Activated T-cell treated with anti-CD3 and anti-CD28 coated beads for 24 hours (primary cell): ENCODE results near the gene DUSP10.
A peak's percentile ranks its signal among the peaks of the same experiment; 100 is the strongest.

ENCODE experiments used
- DNase-seq: peaks from one replicate; pipeline ENCODE4 v3.0.0-alpha.2; 2020; ENCODE audit warnings: low read depth

The DUSP10 gene

DNA sequence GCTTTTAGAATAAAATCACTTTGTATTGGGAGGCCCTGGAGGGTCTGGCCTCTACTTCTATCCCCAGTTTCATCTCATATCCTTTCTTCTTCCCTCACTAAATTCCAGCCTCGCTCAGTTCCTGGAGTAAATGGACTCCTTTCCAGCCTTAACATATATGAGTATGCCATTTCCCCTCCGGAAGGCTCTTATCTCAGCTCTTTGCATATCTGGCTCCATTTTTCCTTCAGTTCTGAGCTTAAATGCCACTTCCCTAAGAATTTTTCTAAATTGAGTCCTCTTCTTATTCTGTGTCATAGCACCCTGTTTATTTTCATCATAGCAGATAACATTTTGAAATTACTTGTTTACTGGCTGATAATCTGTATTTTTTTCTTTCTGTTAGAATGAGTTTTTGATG is 20.2 kb upstream of the DUSP10 start:
- DNase-seq = no peak

DNA sequence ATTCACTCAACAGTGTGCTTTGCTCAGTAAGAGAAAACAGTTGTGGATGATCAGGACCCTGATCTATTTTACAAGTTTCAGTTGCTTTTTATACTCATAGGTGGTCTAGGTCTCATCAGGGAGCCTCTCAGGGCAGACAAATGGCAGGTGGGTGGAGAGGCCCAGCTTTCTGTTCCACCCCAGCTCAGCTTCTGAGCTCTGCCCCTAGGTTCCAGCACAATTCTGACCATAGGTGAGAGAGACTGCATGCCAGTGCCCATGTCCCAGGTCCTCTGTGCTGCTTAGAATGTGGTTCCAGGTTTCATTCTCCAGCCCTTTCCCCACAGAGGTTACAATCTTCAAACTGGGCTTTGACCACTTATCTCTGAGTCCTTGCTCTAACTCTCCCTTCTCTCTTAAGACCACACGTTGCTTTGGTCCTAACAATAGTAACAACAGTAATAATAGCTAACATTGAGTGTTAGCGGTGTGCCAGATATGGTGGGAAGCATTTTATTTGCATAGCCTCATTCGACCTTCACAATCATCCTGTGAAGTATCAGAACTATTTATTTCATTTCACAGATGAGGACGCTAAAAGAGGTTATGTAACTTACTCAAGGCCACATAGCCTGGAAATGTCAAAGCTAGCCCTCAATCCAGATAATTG is 19.6 kb upstream of the DUSP10 start:
- DNase-seq = no peak

DNA sequence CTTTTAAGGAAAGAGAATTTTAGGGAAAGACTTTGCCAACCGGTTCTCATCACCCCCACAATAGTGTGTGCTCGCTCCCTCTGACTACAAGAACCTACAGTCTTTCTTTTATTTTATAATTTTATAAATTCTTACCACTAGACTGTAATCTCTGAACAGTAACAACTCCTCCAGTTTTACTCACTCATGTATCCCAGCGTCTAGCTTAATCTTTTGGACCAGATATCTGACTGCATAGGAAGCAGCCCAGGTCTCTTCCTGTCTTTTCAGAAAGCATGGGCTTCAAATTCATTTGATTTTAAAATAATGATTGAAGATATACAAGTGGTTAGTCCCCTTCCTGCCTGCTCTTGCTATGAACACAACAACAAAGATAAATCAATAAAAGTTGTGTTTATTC is 19.0 kb upstream of the DUSP10 start:
- no peak for DNase-seq

DNA sequence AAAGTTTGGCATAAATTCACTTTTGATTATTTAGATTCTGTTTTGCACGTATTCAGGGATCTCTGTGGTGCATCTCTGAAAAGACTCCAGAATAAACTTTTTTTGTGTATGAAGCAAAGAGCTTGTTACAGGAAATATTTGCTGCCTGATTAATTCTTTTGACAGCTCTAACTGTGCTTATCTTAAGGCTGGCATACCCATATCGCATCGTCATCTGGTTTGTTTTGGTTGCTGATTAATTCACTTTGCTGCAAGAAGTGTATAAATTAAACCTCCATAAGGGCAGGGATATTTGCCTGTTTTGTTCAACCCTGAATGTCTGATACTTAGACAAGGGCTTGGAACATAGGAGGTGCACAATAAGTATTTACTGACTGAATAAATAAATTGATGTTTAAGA is 17.5 kb upstream of the DUSP10 start:
- DNase-seq = no peak

DNA sequence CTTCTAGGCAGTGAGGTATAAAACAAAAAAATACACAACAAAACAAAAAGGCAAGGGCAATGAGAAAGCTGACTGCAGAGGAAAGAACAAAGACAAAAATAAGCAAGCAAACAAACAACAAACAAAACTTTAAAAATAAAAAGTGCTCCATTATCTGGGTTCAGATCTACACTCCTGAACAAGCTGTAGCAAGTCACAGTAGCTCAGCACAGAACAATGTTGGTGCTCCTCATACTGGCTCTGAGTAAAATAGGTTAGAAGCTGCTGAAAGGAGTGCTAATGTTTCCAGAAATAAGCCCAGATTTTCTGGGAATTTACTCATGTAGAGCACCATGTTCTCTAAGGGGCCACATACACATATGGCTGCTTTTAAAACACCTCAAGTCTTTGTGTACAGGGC is 16.6 kb upstream of the DUSP10 start:
- no peak for DNase-seq

DNA sequence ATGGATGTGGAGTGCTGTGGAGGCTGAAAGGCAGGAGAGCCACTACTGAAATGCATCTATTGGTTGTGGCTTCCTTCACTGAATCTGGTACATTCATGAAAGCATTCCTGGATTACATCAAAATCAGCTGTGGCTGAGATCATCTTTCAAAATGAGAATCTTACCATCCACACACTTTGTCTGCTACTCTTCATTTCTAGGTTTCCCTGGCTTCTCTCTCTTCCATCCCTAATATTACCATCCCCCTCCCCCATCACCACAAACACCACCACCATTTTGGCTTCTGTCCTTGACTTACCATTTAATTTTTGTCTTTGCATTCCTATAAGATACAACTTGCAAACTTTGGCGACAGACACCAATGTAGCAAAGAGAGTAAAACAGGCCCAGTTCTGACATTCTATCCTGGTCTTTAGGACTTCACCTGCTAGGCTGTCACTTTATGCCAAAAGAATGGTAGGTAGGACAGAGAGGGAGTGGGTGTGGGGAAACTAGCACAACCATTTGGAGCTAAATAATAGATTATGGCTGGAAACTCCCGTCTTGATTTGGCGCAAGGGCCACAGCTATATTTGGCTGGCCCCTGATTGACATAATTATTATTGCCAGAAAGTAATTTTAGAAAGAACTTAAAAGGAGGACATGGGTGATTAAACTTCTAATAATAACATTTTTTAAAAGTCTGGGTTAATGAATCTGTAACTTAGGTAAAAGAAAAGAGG is 15.1 kb upstream of the DUSP10 start:
- no peak for DNase-seq

DNA sequence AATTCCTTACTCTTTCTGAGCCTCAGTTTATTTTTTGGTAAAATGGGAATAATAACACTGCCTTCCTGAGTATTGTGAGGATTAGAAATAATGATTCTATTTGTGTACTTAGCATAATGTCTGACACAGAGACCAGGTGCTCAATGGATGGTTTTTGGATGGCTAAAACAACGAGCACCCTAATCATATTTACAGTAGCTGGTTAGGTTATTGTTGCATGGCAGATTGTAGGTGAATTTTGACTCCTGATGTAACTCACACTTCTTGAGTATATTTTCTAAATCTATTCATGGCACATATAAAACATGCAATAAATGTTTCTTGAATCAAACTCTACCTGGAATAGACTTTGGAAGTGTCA is 11.9 kb upstream of the DUSP10 start:
- DNase-seq = no peak

DNA sequence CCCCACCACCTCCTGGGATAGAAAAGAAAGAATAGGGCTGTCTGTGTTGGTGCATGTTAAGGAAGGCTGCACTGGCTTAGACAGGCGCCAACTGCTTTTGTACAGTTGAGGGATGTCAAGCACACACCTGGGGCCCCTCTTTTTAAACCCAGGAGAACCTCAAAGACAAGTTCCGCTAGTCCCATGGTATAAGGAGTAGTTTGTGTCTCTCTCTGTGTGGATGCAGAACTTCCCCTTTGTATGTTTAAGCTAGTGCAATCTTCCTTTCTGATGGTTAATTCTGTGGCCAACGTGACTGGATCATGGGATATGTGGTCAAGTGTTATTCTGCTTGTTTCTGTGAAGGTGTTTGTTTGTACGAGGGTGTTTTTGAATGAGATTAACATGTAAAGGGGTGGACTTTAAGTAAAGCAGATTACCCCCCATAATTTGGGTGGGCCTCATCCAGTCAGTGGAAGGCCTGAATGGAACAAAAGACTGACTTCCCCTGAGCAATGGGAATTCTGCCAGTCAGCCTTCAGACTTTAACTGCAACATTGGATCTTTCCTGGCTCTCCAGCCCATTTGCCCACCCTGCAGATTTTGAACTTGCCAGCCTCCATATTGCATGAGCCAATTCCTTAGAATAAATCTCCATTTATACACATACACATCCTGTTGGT is 9.5 kb upstream of the DUSP10 start:
- no peak for DNase-seq

DNA sequence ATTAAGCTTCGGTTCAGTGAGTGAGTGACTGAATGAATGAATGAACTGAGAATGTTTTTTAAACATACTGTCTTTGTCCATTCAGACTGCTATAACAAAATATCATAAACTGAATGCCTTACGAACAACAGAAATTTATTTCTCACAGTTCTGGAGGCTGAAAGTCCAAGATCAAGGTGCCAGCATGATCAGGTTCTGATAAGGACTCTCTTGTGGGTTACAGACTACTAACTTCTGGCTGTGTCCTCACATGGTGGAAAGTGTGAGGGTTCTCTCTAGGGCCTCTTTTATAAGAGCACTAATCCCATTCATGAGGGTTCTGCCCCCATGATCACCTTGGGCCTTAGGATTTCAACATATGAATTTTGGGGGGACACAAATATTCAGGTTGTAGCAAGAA is 7.1 kb upstream of the DUSP10 start:
- DNase-seq = no peak

DNA sequence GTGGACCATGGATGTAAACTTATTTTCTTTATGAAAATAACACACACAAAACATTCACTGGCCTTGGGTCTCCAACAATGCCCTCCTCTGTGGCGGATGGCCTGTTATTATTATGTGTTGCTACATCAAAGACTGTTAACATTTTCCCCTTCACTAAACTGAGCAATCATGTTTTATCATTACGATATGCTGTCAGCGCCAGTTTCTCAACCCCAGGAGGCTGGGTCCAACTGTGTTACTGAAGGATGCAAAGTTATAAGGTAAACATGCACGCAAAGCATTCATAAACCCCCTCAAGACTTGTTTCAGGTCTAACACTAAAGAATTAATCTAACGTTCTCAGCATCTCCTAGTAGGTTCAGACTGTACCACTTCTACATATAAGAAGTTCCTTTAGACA is 6.0 kb upstream of the DUSP10 start:
- DNase-seq = no peak

DNA sequence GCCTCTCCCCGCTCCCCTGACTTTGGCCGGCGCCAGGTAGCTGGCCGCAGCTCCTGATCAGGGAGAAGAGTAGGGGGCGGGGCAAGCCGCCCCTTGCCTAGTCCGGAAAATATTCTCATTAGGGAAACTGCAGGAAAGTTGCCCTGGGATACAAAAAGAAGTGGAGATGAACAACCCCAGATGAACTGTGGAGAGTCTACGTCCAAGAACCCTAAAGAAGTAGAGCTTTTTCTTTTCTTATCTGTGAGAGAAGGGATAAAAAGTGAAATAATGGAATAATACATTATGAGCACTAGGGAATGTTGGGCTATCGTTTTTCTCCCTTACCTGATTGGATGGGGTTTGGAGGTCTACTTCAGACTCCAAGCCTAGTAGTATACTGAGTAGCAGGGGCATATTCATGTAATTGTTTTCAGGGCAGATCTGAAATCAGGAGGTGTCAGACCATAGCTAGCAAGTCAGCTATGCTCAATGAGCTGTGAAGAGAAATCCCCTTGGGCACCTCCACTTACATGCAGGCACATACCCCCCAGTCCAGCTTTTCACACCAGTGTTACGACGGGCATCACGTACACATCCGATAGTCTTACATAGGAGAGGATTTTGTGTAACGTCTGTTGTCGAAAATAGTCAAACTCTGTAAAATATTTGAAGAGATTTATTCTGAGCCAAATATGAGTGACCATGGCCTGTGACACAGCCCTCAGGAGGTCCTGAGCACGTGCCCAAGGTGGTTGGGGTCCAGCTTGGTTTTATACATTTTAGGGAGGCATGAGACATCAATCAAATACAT is 1.7 kb upstream of the DUSP10 start:
- no peak for DNase-seq

DNA sequence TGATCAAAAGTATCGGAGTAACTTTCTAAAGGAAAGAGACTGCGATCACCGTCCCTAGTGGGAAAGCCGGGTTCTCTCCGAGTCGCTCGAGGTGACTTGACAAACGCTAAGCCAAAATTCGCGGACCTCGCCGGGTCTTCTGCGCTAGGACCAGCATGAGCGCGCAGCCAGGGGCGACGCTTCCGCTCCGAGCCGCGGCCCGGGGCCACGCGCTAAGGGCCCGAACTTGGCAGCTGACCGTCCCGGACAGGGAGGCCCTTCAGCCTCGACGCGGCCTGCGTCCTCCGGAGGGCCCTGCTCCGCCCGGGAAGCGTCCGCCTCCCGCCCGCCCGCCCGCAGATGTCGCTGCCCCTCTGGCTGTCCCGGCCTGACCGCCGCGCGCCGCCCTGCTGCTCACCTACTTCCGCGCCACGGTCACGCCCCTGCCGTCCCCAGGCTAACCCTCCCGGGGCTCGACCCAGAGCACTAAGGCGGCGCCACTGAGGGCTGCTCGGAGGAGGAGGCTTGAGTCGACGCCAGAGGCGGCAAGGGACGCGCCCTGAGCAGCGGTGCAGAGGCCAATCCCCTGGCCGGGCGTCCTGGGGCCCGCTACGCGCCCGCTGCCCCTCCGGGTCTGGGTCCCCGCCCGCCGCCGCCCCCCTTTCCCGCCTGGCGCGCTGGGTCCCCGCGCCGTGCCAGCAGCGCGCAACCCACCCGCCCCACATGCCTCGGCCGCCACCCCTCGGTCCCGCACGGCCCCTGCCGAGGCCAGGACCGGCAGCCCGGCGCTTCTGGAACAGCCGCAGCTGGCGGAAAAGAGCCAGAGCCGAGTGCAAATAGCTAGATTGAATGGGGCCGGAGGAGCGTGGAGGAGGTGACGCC is 896 bp upstream of the DUSP10 start:
- peak; percentile 69 for DNase-seq

DNA sequence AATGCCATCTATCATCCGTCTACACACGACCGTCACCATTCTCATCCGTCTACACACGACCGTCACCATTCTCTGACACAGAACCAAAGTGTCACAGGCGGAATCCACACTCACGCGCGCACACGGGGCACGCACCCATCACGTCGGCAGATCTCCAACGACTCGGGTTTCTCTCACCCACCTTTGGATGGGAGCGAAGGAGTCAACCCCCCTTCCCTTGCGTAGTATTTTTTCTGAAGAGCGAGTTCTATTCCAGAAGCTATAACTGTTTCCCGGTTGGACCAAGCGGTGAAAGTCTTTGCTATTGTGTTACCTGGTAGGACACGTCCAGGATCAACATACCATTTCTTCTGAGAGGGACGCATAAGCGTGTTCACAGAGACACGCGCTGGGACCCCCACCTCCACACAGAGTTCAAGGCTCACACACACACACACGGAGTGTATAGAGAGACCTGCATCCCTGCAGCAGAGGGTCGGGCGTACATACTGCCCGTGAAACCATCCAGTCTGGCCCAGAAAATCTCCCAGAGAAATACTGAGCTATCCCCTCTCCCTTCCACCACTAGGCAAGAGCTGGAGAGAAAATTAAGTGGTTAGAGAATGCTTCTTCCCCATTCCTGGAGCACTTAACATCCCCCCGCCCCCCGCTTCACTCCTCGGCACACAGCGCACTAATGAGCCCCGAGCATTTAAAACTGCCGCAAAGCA is 741 bp downstream of the DUSP10 start:
- DNase-seq = no peak

DNA sequence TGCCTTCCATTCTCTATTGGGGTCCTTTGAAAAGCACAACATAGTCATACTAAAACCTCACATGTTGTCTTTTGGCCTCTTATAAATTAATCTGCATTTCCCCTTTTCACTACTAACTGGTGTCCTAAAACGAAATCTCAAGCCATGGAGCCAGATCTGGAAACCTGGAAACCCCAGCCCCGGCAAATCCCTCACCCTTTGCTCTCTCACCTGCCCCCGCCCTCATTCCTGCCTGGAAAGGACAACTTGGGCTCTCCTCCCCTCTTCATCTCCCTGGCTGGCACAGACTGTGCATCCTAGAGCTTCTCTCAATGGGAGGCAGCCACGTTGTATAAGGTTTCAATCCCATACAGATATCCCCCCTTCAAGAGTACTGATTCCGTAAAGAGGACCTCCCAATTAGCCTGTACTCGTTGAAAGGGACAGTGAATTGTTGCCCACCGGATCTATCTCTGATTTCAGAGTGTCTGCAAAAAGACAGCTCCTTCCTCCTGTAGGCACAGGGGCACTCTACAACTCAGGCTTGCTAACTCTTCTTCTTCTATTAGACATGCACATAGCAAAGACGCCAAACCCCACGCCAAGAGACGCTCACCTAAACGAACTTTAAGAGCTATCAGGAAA is 1.4 kb downstream of the DUSP10 start:
- no peak for DNase-seq

DNA sequence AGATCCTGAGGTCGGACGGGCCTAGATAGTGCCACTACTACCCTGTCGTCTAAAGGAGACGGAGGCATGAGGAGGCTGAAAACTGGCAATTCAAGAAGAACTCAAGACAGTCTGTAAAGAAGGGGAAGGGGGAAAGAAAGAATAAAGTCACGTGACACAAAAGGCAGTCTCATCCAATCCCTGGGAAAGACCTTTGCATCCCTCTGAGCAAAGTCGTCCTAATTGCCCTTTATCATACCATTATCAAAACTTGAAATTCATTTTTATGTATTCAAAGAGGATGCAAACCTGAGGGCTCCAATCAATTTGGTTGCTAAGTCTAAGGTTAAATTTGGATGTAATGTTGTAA is 2.2 kb downstream of the DUSP10 start:
- no peak for DNase-seq

DNA sequence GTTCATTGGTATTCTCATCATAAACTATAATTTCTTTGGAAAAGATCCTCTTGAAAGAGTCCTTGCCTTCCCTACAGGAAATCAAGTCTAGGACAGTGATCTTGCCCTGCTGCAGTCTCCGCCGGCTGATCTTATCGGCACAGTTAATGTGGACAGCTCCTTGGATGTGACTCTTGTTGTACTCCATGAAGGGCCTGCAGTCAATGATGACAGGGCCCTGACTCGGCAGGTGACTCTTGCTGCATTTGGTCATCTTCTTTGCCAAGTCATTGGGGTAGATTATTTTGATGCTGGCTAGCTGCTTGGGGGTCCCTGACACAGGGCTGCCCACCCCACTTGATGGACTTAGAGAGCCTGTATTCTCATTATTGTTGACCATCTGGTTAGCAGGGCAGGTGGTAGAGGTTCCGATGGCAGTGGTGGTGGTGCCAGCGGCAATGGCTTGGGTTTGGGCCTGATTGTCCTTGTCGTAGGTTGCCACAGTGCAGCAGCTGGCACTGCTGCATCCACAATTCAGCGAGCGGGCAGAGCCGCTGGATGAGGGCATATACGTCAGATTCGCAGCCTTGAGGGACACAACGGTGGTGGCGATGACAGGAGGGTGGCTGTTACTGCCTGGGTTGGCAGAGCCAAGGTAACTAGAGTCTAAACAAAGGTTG is 2.7 kb downstream of the DUSP10 start:
- no peak for DNase-seq

DNA sequence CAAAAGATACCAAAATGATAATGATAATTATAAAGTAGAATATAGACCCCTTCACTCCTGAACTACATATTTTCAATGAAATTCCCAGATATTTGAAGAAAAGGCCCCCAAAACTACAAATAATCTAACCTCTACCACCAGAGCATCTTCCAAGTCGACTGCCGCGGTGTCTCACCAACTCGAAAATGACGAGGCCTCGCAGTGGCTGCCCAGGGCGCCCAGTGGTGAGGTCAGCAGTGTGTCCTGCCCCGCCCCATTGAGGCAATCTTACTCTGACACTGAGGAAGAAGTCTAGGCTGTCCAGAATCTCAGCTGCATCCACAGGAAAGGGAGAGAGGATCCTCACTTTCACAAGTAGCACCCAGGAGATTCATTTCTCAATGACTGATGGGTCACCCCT is 5.2 kb downstream of the DUSP10 start:
- DNase-seq = no peak

DNA sequence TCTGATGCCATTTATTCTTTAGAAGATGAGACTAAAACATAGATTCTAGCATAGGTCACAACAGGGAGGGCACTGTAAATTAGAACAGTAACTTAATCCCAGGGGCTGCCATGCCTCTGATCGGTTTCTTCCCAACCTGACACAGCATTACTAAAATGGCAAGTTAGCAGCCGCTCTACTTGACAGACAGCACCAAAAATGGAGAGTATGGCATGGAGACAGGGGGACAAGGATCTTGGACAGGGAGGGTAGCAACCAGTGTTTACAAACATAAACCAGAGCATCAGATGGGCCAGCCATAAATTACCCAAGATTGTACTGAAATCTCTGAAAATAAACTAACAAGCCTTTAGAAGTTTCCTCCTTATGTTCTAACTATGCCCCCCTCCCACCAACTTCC is 5.9 kb downstream of the DUSP10 start:
- no peak for DNase-seq

DNA sequence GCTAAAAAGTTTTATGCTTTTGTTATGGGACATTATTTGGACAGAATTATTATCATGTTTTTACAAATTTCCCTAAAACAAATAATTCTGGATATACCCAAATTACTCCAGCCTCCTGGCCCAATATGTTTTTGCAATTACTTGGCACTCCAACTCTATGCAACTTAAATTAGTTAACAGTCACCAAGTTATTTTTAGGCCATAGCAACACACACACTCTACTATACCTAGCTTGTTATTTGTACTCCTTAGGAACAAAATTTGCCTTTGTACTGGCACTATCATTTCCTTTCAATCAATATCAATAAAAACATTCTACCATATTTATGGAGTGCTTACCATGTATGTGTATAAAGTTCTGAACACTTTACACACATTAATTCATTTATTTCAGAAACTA is 7.7 kb downstream of the DUSP10 start:
- DNase-seq = no peak

DNA sequence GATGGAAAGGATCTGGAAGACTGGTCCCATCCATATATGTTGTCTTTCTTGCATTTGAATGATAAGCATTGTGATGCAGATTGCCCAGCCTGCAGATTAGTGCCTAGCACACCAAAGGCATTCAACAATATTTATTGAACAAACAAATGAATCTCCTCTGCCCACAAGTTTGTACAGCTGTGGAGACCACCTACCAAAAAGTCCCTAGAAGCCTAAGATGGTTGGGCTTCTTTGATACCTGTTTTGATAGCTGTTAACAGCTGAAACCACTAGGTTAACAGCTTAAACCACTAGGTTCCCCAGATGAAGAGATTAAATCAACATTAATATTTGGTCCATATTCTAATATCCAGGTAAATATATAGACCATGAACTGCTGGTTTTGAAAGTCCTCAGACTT is 9.8 kb downstream of the DUSP10 start:
- DNase-seq = no peak
